Purkinje cell (primary cell): ENCODE measurements around the gene ESCO1. TPM values are rescaled to one million over a fixed set of nuclear protein-coding genes. Genes with fewer than 3 reads are reported as not detected.

ENCODE experiments used
- polyA plus RNA-seq: library from polyadenylated mRNA; unstranded; fragments of >200 nt; fragmentation: Nextera tagmentation; gene quantifications from 2 replicates; pipeline ENCODE4 v1.2.1, GENCODE V29; 2014

ESCO1 gene, protein sequence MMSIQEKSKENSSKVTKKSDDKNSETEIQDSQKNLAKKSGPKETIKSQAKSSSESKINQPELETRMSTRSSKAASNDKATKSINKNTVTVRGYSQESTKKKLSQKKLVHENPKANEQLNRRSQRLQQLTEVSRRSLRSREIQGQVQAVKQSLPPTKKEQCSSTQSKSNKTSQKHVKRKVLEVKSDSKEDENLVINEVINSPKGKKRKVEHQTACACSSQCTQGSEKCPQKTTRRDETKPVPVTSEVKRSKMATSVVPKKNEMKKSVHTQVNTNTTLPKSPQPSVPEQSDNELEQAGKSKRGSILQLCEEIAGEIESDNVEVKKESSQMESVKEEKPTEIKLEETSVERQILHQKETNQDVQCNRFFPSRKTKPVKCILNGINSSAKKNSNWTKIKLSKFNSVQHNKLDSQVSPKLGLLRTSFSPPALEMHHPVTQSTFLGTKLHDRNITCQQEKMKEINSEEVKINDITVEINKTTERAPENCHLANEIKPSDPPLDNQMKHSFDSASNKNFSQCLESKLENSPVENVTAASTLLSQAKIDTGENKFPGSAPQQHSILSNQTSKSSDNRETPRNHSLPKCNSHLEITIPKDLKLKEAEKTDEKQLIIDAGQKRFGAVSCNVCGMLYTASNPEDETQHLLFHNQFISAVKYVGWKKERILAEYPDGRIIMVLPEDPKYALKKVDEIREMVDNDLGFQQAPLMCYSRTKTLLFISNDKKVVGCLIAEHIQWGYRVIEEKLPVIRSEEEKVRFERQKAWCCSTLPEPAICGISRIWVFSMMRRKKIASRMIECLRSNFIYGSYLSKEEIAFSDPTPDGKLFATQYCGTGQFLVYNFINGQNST
- polyA plus RNA-seq, result 17.2 and 21.7 TPM in 2 replicates

DNA sequence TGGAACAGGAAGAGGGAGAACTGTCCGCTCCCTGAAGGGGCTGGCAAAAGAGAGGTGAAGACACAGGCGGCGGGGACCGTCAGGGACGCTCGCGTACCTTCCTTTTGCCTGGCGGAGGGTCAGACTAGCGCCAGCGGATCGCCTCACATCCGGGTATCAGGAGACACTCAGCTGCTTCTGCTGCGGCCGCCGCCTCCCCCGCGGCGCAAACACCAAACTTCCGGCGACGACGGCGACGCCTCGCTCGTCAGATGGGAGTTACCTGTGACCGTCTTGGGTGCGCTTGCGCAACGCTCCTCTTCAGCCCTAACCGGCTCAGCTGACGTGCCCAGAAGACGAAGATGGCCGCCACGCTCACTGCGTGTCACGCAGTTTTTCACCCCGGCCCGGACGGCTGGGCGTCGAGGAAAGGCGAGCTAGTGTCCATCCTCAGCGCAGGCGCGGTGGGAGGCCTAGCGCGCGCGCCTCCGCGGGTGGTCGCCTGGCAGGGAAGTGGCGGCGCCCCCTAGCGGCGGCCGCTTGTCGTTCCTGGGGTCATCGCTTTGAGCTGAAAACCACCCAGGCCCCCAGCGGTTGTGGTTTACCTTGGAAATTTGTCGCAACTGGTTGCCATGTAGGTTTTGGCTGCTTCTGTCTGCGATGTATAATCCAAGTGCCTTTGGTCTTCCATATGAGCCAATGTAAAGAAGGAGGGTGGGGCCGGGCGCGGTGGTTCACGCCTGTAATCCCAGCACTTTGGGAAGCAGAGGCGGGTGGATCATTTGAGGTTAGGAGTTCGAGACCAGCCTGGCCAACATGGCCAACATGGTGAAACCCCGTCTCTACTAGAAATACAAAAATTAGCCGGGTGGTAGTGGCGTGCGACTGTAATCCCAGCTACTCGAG, at the start of gene ESCO1:
Gene ESCO1, minus strand, starts transcription at position 179 of the 885 bp plus-strand sequence. CDS start 25,861 bp downstream, outside the sequence.

DNA sequence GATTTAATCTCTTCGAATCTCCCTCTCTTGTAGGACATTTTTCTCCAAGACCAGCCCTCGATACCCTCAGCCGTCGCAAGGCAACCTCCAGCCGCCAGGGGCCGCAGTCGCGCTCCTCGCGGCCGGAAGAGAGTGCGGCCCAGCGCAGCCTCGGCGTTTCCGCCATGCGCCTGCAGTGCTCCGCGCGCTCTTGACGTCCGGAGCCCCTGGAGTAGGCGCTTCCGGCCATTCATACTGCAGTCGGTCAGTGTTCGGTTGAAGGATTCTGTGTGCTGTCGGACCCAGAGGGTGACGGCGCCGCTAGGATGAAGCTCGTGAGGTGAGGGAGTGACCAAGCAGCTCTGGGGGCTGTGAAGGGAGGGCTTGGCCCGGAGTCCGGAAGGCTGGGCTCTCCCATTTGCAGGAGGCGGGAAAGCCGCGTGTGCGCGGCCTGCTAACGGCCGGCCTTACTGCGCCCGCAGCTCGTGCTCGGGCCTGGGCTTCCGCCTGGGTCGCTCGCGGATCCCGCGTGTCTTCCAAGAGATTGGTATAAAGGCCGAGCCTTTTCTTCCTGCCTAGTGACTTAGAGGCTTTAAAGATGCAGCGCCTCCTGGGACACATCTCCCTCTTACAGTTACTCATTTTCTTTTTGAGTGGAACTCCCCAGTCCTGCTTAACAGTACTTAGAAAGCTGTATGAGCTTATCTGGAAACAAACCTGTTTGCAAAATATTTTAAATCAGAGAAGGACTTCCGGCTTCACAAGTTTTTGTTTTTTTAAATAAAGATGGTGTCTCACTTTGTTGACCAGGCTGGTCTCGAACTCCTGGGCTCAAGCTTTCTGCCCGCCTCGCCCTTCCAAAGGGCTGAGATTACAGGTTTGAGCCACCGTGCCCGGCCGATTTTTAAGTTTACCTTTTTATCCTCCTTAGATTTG, 11.9 kb upstream of the ESCO1 start, which contains the start of gene SNRPD1:
Gene SNRPD1, plus strand, starts transcription at position 190 of the 915 bp plus-strand sequence. Its CDS starts 116 bp downstream, at position 306.

Other genes with a start within 250 kb of the ESCO1 start
- 386 and 391 TPM in 2 replicates for gene SNRPD1, start 11.6 kb upstream of the ESCO1 start, polyA plus RNA-seq
- 98.1 and 124 TPM in 2 replicates for gene ABHD3, start 104.1 kb upstream of the ESCO1 start, polyA plus RNA-seq
- gene MIB1, start 140.1 kb upstream of the ESCO1 start, polyA plus RNA-seq, result 9.7 and 11.0 TPM in 2 replicates